SK-N-SH (cell line): Measurements from ENCODE around the gene NEK6. TPM values are rescaled to one million over a fixed set of nuclear protein-coding genes. Genes with fewer than 3 reads are reported as not detected.

Experiments used
- CTCF ChIA-PET: fragments of 300-600, 350-600 bp; formaldehyde crosslinking; extraction: SDS; loops from one replicate; lab custom pipeline; 2021; lab: Yijun Ruan, JAX
- POLR2A ChIA-PET: fragments of 350-600 bp; sonication (Branson Sonifier 250); formaldehyde crosslinking; extraction: SDS; loops from one replicate; lab custom pipeline; 2020; ENCODE audit warnings: antibody characterized with exemption, inconsistent platforms; lab: Yijun Ruan, JAX
- DNase-seq: peaks from one replicate; pipeline ENCODE4 v3.0.0; 2012
- H2AFZ ChIP-seq: fragments of 200-600 bp; sonication (generic); 2 replicates; pipeline ENCODE4 v1.8.1; 2016; ENCODE audit warnings: antibody characterized with exemption, mild to moderate bottlenecking, low read depth
- H3F3A ChIP-seq: fragments of 200-600 bp; sonication (generic); replicated peaks from 2 replicates; pipeline ENCODE3; 2016; ENCODE audit warnings: antibody characterized with exemption, mild to moderate bottlenecking; ENCODE audit not compliant: insufficient read depth
- H3K27ac ChIP-seq, 2 experiments: fragments of 200-500 bp in 1 of 2; fragments of 200-600 bp in 1 of 2; sonication (Bioruptor generic) in 1 of 2; sonication (generic), shearing (Covaris generic) in 1 of 2; 2 replicates each; pipeline versions ENCODE4 v1.5.1 to v1.6.1; 2014 to 2016; ENCODE audit warnings: low read depth in 2 of 2, inconsistent platforms in 1 of 2, low read length in 1 of 2, mild to moderate bottlenecking in 1 of 2, mixed read lengths in 1 of 2
- H3K27me3 ChIP-seq: fragments of 200-600 bp; sonication (generic), shearing (Covaris generic); 2 replicates; pipeline ENCODE4 v1.6.1; 2016; ENCODE audit warnings: mixed run types; ENCODE audit not compliant: insufficient read depth
- H3K36me3 ChIP-seq, 2 experiments: fragments of 200-500 bp in 1 of 2; fragments of 200-600 bp in 1 of 2; sonication (Bioruptor generic) in 1 of 2; sonication (generic) in 1 of 2; replicated peaks in 1 of 2; 2 replicates each; pipeline versions ENCODE3 to v1.5.1; 2014 to 2016; ENCODE audit warnings: low read length in 1 of 2, mild to moderate bottlenecking in 1 of 2; ENCODE audit not compliant: insufficient read depth in 2 of 2, control insufficient read depth in 1 of 2
- H3K4me1 ChIP-seq, 2 experiments: fragments of 200-500 bp in 1 of 2; fragments of 200-600 bp in 1 of 2; sonication (Bioruptor generic) in 1 of 2; sonication (generic), shearing (Covaris generic) in 1 of 2; 2 replicates each; pipeline versions ENCODE4 v1.5.1 to v1.6.1; 2014 to 2016; ENCODE audit warnings: low read depth in 1 of 2, low read length in 1 of 2, mixed run types in 1 of 2; ENCODE audit not compliant: insufficient read depth in 2 of 2, control insufficient read depth in 1 of 2
- H3K4me2 ChIP-seq: fragments of 200-600 bp; sonication (generic), shearing (Covaris generic); 2 replicates; pipeline ENCODE4 v1.6.1; 2017; ENCODE audit warnings: mixed run types
- H3K4me3 ChIP-seq, 2 experiments: fragments of 200-500 bp in 1 of 2; fragments of 200-600 bp in 1 of 2; sonication (Bioruptor generic) in 1 of 2; sonication (generic), shearing (Covaris generic) in 1 of 2; 2 replicates each; pipeline versions ENCODE4 v1.5.1 to v1.8.1; 2014 to 2016; ENCODE audit warnings: low read depth in 2 of 2, inconsistent platforms in 1 of 2, low read length in 1 of 2, mild to moderate bottlenecking in 1 of 2, mixed read lengths in 1 of 2, moderate library complexity in 1 of 2
- H3K79me2 ChIP-seq: fragments of 200-600 bp; sonication (generic); 2 replicates; pipeline ENCODE4 v1.8.1; 2017; ENCODE audit warnings: mild to moderate bottlenecking; ENCODE audit not compliant: insufficient read depth
- H3K9ac ChIP-seq: fragments of 200-600 bp; sonication (generic); 2 replicates; pipeline ENCODE4 v1.6.1; 2017; ENCODE audit warnings: mixed run types
- H3K9me2 ChIP-seq: fragments of 200-600 bp; sonication (generic); 2 replicates; pipeline ENCODE4 v1.6.1; 2017; ENCODE audit warnings: mixed run types
- H3K9me3 ChIP-seq: fragments of 200-600 bp; sonication (generic); 2 replicates; pipeline ENCODE4 v1.6.1; 2017; ENCODE audit warnings: mixed run types, mild to moderate bottlenecking, moderate library complexity
- H4K20me1 ChIP-seq: fragments of 200-600 bp; sonication (generic); 2 replicates; pipeline ENCODE4 v1.6.1; 2017; ENCODE audit warnings: mild to moderate bottlenecking, mixed run types; ENCODE audit not compliant: insufficient read depth
- FOSL2 ChIP-seq: IDR thresholded peaks from 2 replicates; pipeline ENCODE4 v1.4.0; 2012; ENCODE audit warnings: low read depth, mild to moderate bottlenecking, moderate library complexity, borderline replicate concordance
- NFIC ChIP-seq: IDR thresholded peaks from 2 replicates; pipeline ENCODE4 v1.4.0; 2012; ENCODE audit warnings: borderline replicate concordance
- RCOR1 ChIP-seq: fragments of 150-350 bp; IDR thresholded peaks from 2 replicates; pipeline ENCODE4 v1.6.1; 2017; ENCODE audit warnings: antibody characterized with exemption, low read length
- YY1 ChIP-seq: IDR thresholded peaks from 2 replicates; pipeline ENCODE4 v1.4.0; 2012; ENCODE audit warnings: low read depth, mild to moderate bottlenecking
- WGBS: methylation state at CpG from one replicate; pipeline ENCODE4 v1.1.6; 2017; ENCODE audit warnings: low lambda C conversion rate; 5-methylcytosine and 5-hydroxymethylcytosine counted together
- polyA plus RNA-seq, 3 experiments: library from polyadenylated mRNA; depleted of rRNA; stranded (reverse); fragments of >200 nt; gene quantifications; 2 replicates each; pipeline ENCODE4 v1.2.3, GENCODE V29; 2012
- TF ChIP-seq, protein P1 (sequence below): IDR thresholded peaks from 2 replicates; pipeline ENCODE4 v1.4.0; 2012; ENCODE audit warnings: low read depth, borderline replicate concordance
- TF ChIP-seq, protein P2 (sequence below): IDR thresholded peaks from 2 replicates; pipeline ENCODE4 v1.6.1; 2012; ENCODE audit warnings: mild to moderate bottlenecking, low read depth, low read length, moderate library complexity
- TF ChIP-seq, protein P3 (sequence below): fragments of 200-600 bp; sonication (generic); IDR thresholded peaks from 2 replicates; pipeline ENCODE4 v1.6.1; 2017; ENCODE audit warnings: antibody characterized with exemption, mild to moderate bottlenecking, moderate library complexity

The NEK6 gene
- polyA plus RNA-seq, 1 of the 3 experiments (the other 2 are of a cell fraction), result 89.8 TPM

DNA sequence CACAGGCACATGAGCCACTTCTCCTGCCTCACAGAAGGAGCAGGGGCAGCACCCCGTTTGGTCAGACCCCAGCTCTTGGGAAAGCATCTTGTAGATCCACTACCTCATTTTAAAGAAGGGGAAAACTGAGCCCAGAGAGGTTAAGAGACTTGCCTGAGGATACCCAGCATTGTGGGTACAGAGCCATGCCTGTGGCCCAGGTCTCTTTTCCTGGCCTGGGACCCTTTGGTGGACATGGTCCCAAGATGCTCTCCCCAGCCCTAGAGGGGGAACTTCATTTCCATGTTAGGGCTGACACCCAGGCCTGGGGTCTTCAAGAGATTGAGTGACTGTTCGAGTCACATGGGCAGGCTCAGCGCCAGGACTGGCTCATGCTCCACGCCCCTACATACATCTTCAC lies 64.2 kb downstream of the NEK6 start:
- no peak for DNase-seq

More for the DNA sequence above, 64.2 kb downstream of the NEK6 start:
- TF ChIP-seq YY1 (no peak), RCOR1 (no peak), FOSL2 (no peak), NFIC (no peak)
- TF ChIP-seq, protein P1, sequence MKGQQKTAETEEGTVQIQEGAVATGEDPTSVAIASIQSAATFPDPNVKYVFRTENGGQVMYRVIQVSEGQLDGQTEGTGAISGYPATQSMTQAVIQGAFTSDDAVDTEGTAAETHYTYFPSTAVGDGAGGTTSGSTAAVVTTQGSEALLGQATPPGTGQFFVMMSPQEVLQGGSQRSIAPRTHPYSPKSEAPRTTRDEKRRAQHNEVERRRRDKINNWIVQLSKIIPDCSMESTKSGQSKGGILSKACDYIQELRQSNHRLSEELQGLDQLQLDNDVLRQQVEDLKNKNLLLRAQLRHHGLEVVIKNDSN, result no peak
- TF ChIP-seq, protein P2, sequence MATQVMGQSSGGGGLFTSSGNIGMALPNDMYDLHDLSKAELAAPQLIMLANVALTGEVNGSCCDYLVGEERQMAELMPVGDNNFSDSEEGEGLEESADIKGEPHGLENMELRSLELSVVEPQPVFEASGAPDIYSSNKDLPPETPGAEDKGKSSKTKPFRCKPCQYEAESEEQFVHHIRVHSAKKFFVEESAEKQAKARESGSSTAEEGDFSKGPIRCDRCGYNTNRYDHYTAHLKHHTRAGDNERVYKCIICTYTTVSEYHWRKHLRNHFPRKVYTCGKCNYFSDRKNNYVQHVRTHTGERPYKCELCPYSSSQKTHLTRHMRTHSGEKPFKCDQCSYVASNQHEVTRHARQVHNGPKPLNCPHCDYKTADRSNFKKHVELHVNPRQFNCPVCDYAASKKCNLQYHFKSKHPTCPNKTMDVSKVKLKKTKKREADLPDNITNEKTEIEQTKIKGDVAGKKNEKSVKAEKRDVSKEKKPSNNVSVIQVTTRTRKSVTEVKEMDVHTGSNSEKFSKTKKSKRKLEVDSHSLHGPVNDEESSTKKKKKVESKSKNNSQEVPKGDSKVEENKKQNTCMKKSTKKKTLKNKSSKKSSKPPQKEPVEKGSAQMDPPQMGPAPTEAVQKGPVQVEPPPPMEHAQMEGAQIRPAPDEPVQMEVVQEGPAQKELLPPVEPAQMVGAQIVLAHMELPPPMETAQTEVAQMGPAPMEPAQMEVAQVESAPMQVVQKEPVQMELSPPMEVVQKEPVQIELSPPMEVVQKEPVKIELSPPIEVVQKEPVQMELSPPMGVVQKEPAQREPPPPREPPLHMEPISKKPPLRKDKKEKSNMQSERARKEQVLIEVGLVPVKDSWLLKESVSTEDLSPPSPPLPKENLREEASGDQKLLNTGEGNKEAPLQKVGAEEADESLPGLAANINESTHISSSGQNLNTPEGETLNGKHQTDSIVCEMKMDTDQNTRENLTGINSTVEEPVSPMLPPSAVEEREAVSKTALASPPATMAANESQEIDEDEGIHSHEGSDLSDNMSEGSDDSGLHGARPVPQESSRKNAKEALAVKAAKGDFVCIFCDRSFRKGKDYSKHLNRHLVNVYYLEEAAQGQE, result no peak
- TF ChIP-seq, protein P3, sequence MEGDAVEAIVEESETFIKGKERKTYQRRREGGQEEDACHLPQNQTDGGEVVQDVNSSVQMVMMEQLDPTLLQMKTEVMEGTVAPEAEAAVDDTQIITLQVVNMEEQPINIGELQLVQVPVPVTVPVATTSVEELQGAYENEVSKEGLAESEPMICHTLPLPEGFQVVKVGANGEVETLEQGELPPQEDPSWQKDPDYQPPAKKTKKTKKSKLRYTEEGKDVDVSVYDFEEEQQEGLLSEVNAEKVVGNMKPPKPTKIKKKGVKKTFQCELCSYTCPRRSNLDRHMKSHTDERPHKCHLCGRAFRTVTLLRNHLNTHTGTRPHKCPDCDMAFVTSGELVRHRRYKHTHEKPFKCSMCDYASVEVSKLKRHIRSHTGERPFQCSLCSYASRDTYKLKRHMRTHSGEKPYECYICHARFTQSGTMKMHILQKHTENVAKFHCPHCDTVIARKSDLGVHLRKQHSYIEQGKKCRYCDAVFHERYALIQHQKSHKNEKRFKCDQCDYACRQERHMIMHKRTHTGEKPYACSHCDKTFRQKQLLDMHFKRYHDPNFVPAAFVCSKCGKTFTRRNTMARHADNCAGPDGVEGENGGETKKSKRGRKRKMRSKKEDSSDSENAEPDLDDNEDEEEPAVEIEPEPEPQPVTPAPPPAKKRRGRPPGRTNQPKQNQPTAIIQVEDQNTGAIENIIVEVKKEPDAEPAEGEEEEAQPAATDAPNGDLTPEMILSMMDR, result no peak
- TF ChIP-seq, all 33 proteins: peak for 0
- Histone ChIP-seq H3K9me2 (no peaks in the 10 kb centered on the region), H3K9ac (no peak overlapping the region), H3K79me2 (peaks cover 13% of the 10 kb centered on the region; the same call in 1 of the 2 replicates), H3K4me2 (no peak overlapping the region), H3K27ac (no peak overlapping the region), H3K9me3 (no peaks in the 10 kb centered on the region), H3K4me1 (no peaks in the 10 kb centered on the region; a peak in 1 of 4 replicates), H3K36me3 (peaks cover 29 to 30% of the 10 kb centered on the region in 2 experiments), H2AFZ (no peak overlapping the region), H4K20me1 (no peaks in the 10 kb centered on the region), H3F3A (peaks cover 7% of the 10 kb centered on the region), H3K4me3 (no peak overlapping the region), H3K27me3 (no peaks in the 10 kb centered on the region)
- POLR2A ChIA-PET, result no interaction called here
- WGBS, result 78% methylated on average over 4 of the region's 4 CpGs
- CTCF ChIA-PET, result interaction anchor here (0.9 to 8.2 kb wide), 8 partner anchors 12 to 281 kb away, joined by 3 to 55 read pairs (median 3); no protein-coding TSS in a partner anchor
